K562 (cell line): ENCODE results near the gene ZNF667. TPM values are rescaled to one million over a fixed set of nuclear protein-coding genes. Genes with fewer than 3 reads are reported as not detected.

ENCODE experiments used
- ADNP ChIP-seq: fragments of 200-800 bp; sonication (Bioruptor generic); IDR thresholded peaks from 2 replicates; pipeline ENCODE4 v1.6.1; 2016; ENCODE audit warnings: missing genetic modification characterization, missing compliant biosample characterization
- ATF1 ChIP-seq, 2 experiments: fragments of 450-650 bp in 1 of 2; IDR thresholded peaks; 2 replicates each; pipeline ENCODE4 v1.6.1; 2016; ENCODE audit warnings: missing compliant biosample characterization in 1 of 2, missing genetic modification characterization in 1 of 2
- E2F4 ChIP-seq: sonication (generic); formaldehyde crosslinking; IDR thresholded peaks from 2 replicates; pipeline ENCODE4 v1.8.0; 2022; ENCODE audit warnings: mild to moderate bottlenecking, low read depth, missing genetic modification reagents
- ERF ChIP-seq: fragments of 450-650 bp; formaldehyde crosslinking; IDR thresholded peaks from 2 replicates; pipeline ENCODE4 v1.4.0; 2020; ENCODE audit warnings: mild to moderate bottlenecking, mixed read lengths
- ETS1 ChIP-seq: conservative IDR thresholded peaks from 2 replicates; pipeline ENCODE4 v1.6.1; 2011; ENCODE audit warnings: low read depth, mild to moderate bottlenecking, low read length; ENCODE audit not compliant: control insufficient read depth
- EWSR1 ChIP-seq: fragments of 450-650 bp; IDR thresholded peaks from 2 replicates; pipeline ENCODE4 v1.6.1; 2018; ENCODE audit warnings: borderline replicate concordance, mild to moderate bottlenecking, low read depth, moderate library complexity; ENCODE audit not compliant: partially characterized antibody
- HMBOX1 ChIP-seq: sonication (generic); IDR thresholded peaks from 2 replicates; pipeline ENCODE4 v1.6.1; 2016
- MBD1 ChIP-seq: fragments of 250-450 bp; sonication (Bioruptor Pico); IDR thresholded peaks from 2 replicates; pipeline ENCODE4 v1.8.0; 2022; ENCODE audit warnings: inconsistent platforms
- THAP7 ChIP-seq: fragments of 250-450 bp; sonication (Bioruptor Pico); IDR thresholded peaks from 2 replicates; pipeline ENCODE4 v1.5.0; 2021
- YY1 ChIP-seq, 3 experiments: IDR thresholded peaks; 2 replicates each; pipeline ENCODE4 v1.6.1; 2011; ENCODE audit warnings: low read length in 2 of 3, mild to moderate bottlenecking in 2 of 3, moderate library complexity in 2 of 3, borderline replicate concordance in 1 of 3, control low read depth in 1 of 3, low read depth in 1 of 3; ENCODE audit not compliant: insufficient read depth in 3 of 3, insufficient replicate concordance in 2 of 3, control insufficient read depth in 1 of 3, insufficient read length in 1 of 3; ENCODE audit errors: extremely low read depth in 1 of 3
- ZNF764 ChIP-seq: fragments of 250-450 bp; sonication (Bioruptor Pico); IDR thresholded peaks from 2 replicates; pipeline ENCODE4 v1.4.0; 2020; ENCODE audit warnings: low read depth, mild to moderate bottlenecking, moderate library complexity
- polyA plus RNA-seq, 8 experiments: library from polyadenylated mRNA; depleted of rRNA in 4 of 8; stranded (reverse) in 5 of 8; unstranded in 3 of 8; fragments of >200 nt; fragmentation: Nextera tagmentation in 2 of 8; fragmentation: Illumina TruSeq in 1 of 8; extraction: Ambion mirVana in 2 of 8; extraction: Trizol in 1 of 8; gene quantifications; 2 replicates each; pipeline versions ENCODE4 v1.2.1 to v1.2.3, GENCODE V29; 2011 to 2014; ENCODE audit warnings: inconsistent platforms in 1 of 8, missing spikeins in 1 of 8
- total RNA-seq, 7 experiments: library from RNA; depleted of rRNA in 6 of 7; stranded (reverse); fragments of >200 nt in 6 of 7; fragmentation: Illumina TruSeq in 2 of 7; extraction: Trizol in 2 of 7; gene quantifications; 2 replicates each; pipeline versions ENCODE4 v1.2.1 to v1.2.3, GENCODE V29; 2011 to 2021; ENCODE audit warnings: low replicate concordance in 1 of 7

The ZNF667 gene
- total and polyA plus RNA-seq, 9 of the 15 experiments (the other 6 are each of a cell fraction or from before 2014, with no cell fraction given): not detected

- TF ChIP-seq HMBOX1 (no peak), ATF1 (CRISPR knock-in tag; IDR thresholded peaks at IDR 0.05) (0 out of 2 replicates have a peak, but pooled peaks have one; percentile 5), ATF1 (tag; IDR thresholded peaks at IDR 0.05) (peak; percentile 92), YY1 (IDR thresholded peaks at IDR 0.05; ENCODE audit: borderline replicate concordance in 1 of 3, control insufficient read depth in 1 of 3, extremely low read depth in 1 of 3, insufficient read depth in 3 of 3, insufficient read length in 1 of 3, insufficient replicate concordance in 2 of 3, low read depth in 1 of 3, low read length in 2 of 3) (peak; percentile 59 to 87 (median 75)), ADNP (peak; percentile 90), EWSR1 (no peak), THAP7 (no peak), ZNF764 (CRISPR knock-in tag) (no peak), E2F4 (no peak), MBD1 (CRISPR knock-in tag) (peak; percentile 95), ERF (CRISPR knock-in tag) (no peak), ETS1 (peak; percentile 94)
These were observed 83.8 kb downstream of the ZNF667 start, which contains the start of gene ZNF582 (continued) for GRCh38 chr19:56393119-56394012.
